Kidney (tissue), 14 donors: ENCODE results near the gene CLK1. TPM values are rescaled to one million over a fixed set of nuclear protein-coding genes. Genes with fewer than 3 reads are reported as not detected.

Source experiments
- DNase-seq, 5 donors: peaks; one replicate each; pipeline ENCODE4 v3.0.0-alpha.2; 2013 to 2020
- FAIRE-seq: peaks from 2 replicates; lab custom pipeline; 2012; peaks lifted over from hg19 to GRCh38; lab: Jason Lieb, UNC
- H3K27ac ChIP-seq, 2 donors: one replicate each; pipeline ENCODE4 v1.7.0; 2013; ENCODE audit warnings: low read depth in 2 of 2, low read length in 2 of 2, inconsistent platforms in 1 of 2
- H3K27me3 ChIP-seq: one replicate; pipeline ENCODE4 v1.7.1; 2013; ENCODE audit warnings: low read length, inconsistent platforms; ENCODE audit not compliant: control insufficient read depth, insufficient read depth
- H3K36me3 ChIP-seq, 3 donors: one replicate each; pipeline versions ENCODE4 v1.7.0 to v1.7.1; 2013; ENCODE audit warnings: low read length in 3 of 3, control low read depth in 1 of 3, inconsistent platforms in 1 of 3; ENCODE audit not compliant: insufficient read depth in 3 of 3, control insufficient read depth in 2 of 3
- H3K4me1 ChIP-seq, 3 donors: one replicate each; pipeline versions ENCODE4 v1.7.0 to v1.7.1; 2013; ENCODE audit warnings: low read length in 3 of 3, inconsistent platforms in 1 of 3, low read depth in 1 of 3; ENCODE audit not compliant: control insufficient read depth in 2 of 3, insufficient read depth in 2 of 3
- H3K4me3 ChIP-seq, 3 donors: one replicate each; pipeline versions ENCODE4 v1.7.0 to v1.8.1; 2013; ENCODE audit warnings: low read length in 3 of 3, control low read depth in 1 of 3, inconsistent platforms in 1 of 3
- H3K9ac ChIP-seq, 3 donors: one replicate each; pipeline versions ENCODE4 v1.7.0 to v1.7.1; 2013; ENCODE audit warnings: low read length in 3 of 3, control low read depth in 1 of 3, inconsistent platforms in 1 of 3
- H3K9me3 ChIP-seq, 3 donors: one replicate each; pipeline versions ENCODE4 v1.7.0 to v1.7.1; 2013; ENCODE audit warnings: low read length in 3 of 3, control low read depth in 1 of 3, inconsistent platforms in 1 of 3; ENCODE audit not compliant: control insufficient read depth in 2 of 3, insufficient read depth in 1 of 3
- CTCF ChIP-seq: IDR thresholded peaks from 3 replicates; pipeline ENCODE4 v1.5.1; 2012; ENCODE audit warnings: mild to moderate bottlenecking, moderate library complexity, borderline replicate concordance; ENCODE audit not compliant: insufficient read depth; ENCODE audit errors: extremely low read depth
- intact Hi-C: fragments of 100-400 bp; cut with DNase I; formaldehyde crosslinking; loops from one replicate; pipeline ENCODE4 v1.11.1; 2022
- polyA plus RNA-seq: library from polyadenylated mRNA; stranded (reverse); fragments of 350-450 nt; fragmentation: Illumina TruSeq; extraction: RNeasy Lipid Tissue Mini Kit (QIAGEN cat#74804); gene quantifications from one replicate; pipeline ENCODE4 v1.2.3, GENCODE V29; 2014; ENCODE audit warnings: low read depth, low replicate concordance; ENCODE audit not compliant: insufficient read depth
- total RNA-seq: library from RNA; stranded (reverse); fragmentation: NEBNext Ultra II Directional; extraction: Animal tissue kit (Norgen Biotek cat#: 25700); gene quantifications from one replicate; pipeline ENCODE4 v1.2.1, GENCODE V29; 2021
- donor health status: control.
- donor health status: control.
- donor health status: control.
- donor health status: control.
- donor health status: control.
- donor health status: DM: yes; HTN: yes; CAD: no.
- donor health status: Normal renal cell carcinoma (clear cell type).

Gene CLK1
- total and polyA plus RNA-seq, 2 donors from 2014 or later: 91.4 to 108 TPM

DNA sequence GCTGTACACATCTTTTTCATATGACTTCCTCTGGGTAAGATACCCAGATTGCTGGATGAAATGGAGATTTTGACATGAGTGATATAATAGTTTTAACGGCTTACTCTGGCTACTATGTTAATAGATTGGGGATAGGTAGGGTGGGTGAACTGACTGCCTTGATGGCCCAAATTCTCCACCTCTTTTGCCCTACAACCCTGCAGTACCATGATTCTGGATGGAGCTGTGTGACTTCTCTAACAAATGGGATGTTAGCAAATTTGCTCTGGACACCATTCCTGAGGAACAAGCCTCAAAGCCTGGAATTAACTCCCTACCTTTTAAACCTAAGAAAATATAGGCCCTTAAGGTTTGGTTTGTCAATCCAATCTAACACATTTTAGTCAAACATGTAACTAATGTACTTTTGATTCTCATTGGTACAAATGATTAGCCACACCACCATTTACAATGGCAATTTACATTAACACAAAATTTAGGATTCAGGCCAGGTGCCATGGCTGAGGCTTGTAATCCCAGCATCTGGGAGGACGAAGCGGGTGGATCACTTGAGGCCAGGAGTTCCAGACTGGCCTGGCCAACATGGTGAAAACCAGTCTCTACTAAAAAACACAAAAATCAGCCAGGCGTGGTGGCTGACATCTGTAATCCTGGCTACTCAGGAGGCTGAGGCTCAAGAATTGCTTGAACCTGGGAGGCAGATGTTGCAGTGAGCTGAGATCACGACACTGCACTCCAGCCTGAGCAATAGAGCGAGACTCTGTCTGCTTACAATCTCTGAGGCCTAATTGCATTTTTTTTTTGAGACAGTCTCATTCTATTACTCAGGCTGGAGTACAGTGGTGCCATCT lies 12.8 kb downstream of the CLK1 start:
- no peak overlapping the region for H3K27ac ChIP-seq
- H3K4me3 ChIP-seq: no peak overlapping the region
- no peak for DNase-seq
- TF ChIP-seq CTCF: no peak
- no peak overlapping the region for H3K9ac ChIP-seq
- FAIRE-seq: no peak
- H3K9me3 ChIP-seq: no peaks in the 10 kb centered on the region
- H3K27me3 ChIP-seq: no peaks in the 10 kb centered on the region
- H3K4me1 ChIP-seq: no peaks in the 10 kb centered on the region
- intact Hi-C loops: no loop called here
- peaks cover 10 to 45% (median 34%) of the 10 kb centered on the region in 3 donors for H3K36me3 ChIP-seq

DNA sequence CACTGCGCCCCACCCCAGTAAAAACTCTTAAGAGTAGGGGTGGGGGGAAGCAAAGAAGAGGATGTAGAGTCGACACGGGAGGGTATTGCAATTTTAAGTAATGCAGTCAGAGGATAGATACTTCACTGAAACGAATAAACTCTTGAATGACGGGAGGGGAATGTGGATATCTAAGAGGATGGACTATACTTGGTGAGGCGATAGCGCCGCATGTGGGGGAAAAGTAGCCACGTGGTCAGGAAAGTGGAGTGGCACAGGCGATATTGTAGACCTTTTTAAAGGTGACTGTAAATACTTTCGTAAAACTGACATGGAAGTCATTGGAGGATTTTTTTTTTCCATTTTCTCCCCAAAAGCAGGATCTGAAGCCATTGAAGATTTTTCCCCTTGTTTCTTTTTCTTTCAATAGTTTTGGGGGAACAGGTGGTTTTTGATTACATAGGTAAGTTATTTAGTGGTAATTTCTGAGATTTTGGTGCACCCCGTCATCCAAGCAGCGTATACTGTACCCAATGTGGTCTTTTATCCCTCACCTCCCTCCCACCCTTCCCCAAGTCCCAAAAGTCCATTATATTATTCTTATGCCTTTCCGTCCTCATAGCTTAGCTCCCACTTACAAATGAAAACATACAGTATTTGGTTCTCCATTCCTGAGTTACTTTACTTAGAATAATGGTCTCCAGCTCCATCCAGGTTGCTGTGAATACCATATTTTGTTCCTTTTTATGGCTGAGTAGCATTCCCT lies 13.8 kb downstream of the CLK1 start:
- DNase-seq (no peak), FAIRE-seq (no peak)
- Histone ChIP-seq H3K9ac (no peak overlapping the region), H3K27ac (no peak overlapping the region), H3K9me3 (no peaks in the 10 kb centered on the region), H3K4me3 (no peak overlapping the region), H3K27me3 (no peaks in the 10 kb centered on the region), H3K36me3 (peaks cover 8 to 39% (median 31%) of the 10 kb centered on the region in 3 donors), H3K4me1 (no peaks in the 10 kb centered on the region)
- intact Hi-C loops: no loop called here
- TF ChIP-seq CTCF: no peak

DNA sequence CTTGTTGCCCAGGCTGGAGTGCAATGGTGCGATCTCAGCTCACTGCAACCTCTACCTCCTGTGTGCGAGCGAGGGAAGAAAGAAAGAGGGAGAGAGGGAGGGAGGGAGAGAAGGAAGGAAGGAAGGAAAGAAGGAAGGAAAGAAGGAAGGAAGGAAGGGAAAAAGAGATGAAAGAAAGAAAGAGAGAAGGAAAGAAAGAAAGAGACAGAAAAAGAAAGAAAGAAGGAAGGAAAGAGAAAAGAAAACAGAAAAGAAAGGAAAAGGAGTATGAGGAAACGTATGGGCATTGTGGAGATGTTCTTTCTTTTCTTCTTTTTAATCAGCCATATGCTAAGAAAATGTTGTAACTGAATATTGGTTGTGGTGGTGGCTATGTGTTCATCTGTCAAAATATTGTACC lies 16.5 kb downstream of the CLK1 start:
- no peaks in the 10 kb centered on the region for H3K9me3 ChIP-seq
- no peaks in the 10 kb centered on the region for H3K27me3 ChIP-seq
- no peaks in the 10 kb centered on the region for H3K4me1 ChIP-seq
- peaks cover 4 to 20% (median 20%) of the 10 kb centered on the region in 3 donors for H3K36me3 ChIP-seq
- FAIRE-seq (no peak), DNase-seq (no peak)
- H3K4me3 ChIP-seq: no peak overlapping the region
- intact Hi-C loops: no loop called here
- TF ChIP-seq CTCF: no peak
- H3K9ac ChIP-seq: no peak overlapping the region
- H3K27ac ChIP-seq: no peak overlapping the region
